ENCODE results near the gene HSDL2.

- TF ChIP-seq EP300 (IDR thresholded peaks at IDR 0.05; ENCODE audit: borderline replicate concordance), result no peak
- TF ChIP-seq REST (IDR thresholded peaks at IDR 0.05; ENCODE audit: low read depth), result no peak
- no peak for TF ChIP-seq YY1 (IDR thresholded peaks at IDR 0.05; ENCODE audit: low read depth)
- TF ChIP-seq RAD21 (IDR thresholded peaks at IDR 0.05; ENCODE audit: low read depth), result no peak
- no peak for TF ChIP-seq NFIC (IDR thresholded peaks at IDR 0.05)
- no peak for TF ChIP-seq MAX (IDR thresholded peaks at IDR 0.05)
- no peak for TF ChIP-seq USF1 (IDR thresholded peaks at IDR 0.05)
- no peak for TF ChIP-seq TAF1 (IDR thresholded peaks at IDR 0.05; ENCODE audit: low read depth)
- no peak for TF ChIP-seq TEAD4 (IDR thresholded peaks at IDR 0.05)
- TF ChIP-seq CEBPB (IDR thresholded peaks at IDR 0.05), result no peak
Measured at GRCh38 chr9:112503170-112503569, 123.3 kb downstream of the HSDL2 start.
